Measurements from ENCODE around the gene STAM2.

The STAM2 gene

DNA sequence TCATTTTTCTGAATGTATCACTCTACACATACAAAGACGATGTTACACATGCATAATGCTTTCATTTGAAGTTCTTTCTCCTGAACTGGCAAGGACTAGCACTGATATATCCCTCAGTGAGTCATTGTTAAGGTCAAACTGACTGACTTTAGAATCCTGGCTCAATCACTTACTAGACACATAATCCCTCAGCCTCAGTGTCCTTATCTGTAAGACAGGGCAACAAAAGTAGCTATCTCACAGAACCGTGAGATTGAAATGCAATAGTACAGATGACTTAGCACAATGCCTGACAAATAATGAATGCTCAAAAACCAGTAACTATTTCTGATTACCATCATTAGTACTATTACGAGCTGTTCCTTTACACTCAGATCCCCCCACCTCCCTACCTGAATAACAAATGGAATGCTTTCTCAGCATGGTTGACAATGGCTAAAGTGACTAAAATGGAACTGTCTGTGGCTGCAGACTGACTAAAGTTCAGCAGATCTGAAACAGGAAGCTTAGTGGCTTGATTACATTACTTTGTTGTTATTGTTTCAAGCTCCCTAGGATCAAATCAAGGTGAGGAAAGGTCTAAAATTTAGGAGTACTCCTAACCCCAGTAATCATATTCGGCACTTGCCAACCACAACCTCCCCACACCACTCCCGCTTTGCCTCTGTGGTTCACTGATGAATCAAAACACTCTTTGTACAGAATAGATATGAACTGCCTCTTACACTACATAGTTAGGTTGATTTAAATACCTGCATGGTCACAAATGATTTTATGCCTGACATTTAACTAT is 40.9 kb downstream of the STAM2 start:
- TF ChIP-seq, protein P1, sequence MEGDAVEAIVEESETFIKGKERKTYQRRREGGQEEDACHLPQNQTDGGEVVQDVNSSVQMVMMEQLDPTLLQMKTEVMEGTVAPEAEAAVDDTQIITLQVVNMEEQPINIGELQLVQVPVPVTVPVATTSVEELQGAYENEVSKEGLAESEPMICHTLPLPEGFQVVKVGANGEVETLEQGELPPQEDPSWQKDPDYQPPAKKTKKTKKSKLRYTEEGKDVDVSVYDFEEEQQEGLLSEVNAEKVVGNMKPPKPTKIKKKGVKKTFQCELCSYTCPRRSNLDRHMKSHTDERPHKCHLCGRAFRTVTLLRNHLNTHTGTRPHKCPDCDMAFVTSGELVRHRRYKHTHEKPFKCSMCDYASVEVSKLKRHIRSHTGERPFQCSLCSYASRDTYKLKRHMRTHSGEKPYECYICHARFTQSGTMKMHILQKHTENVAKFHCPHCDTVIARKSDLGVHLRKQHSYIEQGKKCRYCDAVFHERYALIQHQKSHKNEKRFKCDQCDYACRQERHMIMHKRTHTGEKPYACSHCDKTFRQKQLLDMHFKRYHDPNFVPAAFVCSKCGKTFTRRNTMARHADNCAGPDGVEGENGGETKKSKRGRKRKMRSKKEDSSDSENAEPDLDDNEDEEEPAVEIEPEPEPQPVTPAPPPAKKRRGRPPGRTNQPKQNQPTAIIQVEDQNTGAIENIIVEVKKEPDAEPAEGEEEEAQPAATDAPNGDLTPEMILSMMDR (IDR thresholded peaks at IDR 0.05; ENCODE audit: low read depth, low read length) = no peak
- DNase-seq (ENCODE audit: low read depth, low spot score) = peak; percentile 29
- in situ Hi-C loops (cut with HindIII; ENCODE audit: low sequenced_read_pairs) = no loop called here
- H3K4me3 ChIP-seq (ENCODE audit: low read depth, low read length) = no peak overlapping the region

DNA sequence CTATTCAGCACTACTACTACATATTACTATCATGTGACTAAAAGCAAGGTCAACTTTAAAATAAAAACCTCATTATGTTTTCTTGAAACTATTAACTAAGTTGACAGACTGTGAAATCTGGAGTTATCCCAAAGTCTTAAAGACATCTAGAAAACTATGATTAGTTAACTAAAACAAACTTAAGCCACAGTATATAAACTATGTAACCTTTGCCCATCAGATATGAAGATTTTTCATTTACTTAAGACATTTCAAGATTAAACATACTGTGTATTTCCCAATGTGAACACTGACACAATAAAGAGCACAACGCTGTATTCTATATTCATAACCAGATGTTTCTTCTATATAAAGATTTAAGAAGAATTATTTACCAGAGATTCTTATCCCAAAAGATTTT is 43.3 kb downstream of the STAM2 start:
- H3K4me3 ChIP-seq (ENCODE audit: low read depth, low read length) = no peak overlapping the region
- in situ Hi-C loops (cut with HindIII; ENCODE audit: low sequenced_read_pairs) = no loop called here
- TF ChIP-seq, protein P1 (IDR thresholded peaks at IDR 0.05; ENCODE audit: low read depth, low read length) = no peak
- no peak for DNase-seq (ENCODE audit: low read depth, low spot score)

GRCh38 chr2:152127628-152128027 is 47.9 kb downstream of the STAM2 start:
- TF ChIP-seq, protein P1 (IDR thresholded peaks at IDR 0.05; ENCODE audit: low read depth, low read length) = no peak
- in situ Hi-C loops (cut with HindIII; ENCODE audit: low sequenced_read_pairs) = no loop called here
- no peak for DNase-seq (ENCODE audit: low read depth, low spot score)
- H3K4me3 ChIP-seq (ENCODE audit: low read depth, low read length) = no peak overlapping the region

- no peak overlapping the region for H3K4me3 ChIP-seq (ENCODE audit: low read depth, low read length)
- in situ Hi-C loops (cut with HindIII; ENCODE audit: low sequenced_read_pairs) = no loop called here
- TF ChIP-seq, protein P1 (IDR thresholded peaks at IDR 0.05; ENCODE audit: low read depth, low read length) = no peak
- DNase-seq (ENCODE audit: low read depth, low spot score) = no peak
These were observed 48.9 kb downstream of the STAM2 start for GRCh38 chr2:152126664-152127063.

GRCh38 chr2:152122161-152122560 is 53.4 kb downstream of the STAM2 start:
- no peak overlapping the region for H3K4me3 ChIP-seq (ENCODE audit: low read depth, low read length)
- in situ Hi-C loops (cut with HindIII; ENCODE audit: low sequenced_read_pairs) = no loop called here
- no peak for DNase-seq (ENCODE audit: low read depth, low spot score)
- TF ChIP-seq, protein P1 (IDR thresholded peaks at IDR 0.05; ENCODE audit: low read depth, low read length) = no peak

- no peak overlapping the region for H3K4me3 ChIP-seq (ENCODE audit: low read depth, low read length)
- in situ Hi-C loops (cut with HindIII; ENCODE audit: low sequenced_read_pairs) = no loop called here
- TF ChIP-seq, protein P1 (IDR thresholded peaks at IDR 0.05; ENCODE audit: low read depth, low read length) = no peak
These were observed 55.1 kb downstream of the STAM2 start for GRCh38 chr2:152120430-152120829.

More at GRCh38 chr2:152120430-152120829, 55.1 kb downstream of the STAM2 start:
- DNase-seq (ENCODE audit: low read depth, low spot score) = no peak

Data from astrocyte of the spinal cord (primary cell).